SK-N-MC (cell line): ENCODE results near the gene SLC46A1.

Source experiments
- EZH2 ChIP-seq: fragments of 200-600 bp; sonication (generic); IDR thresholded peaks from one replicate; pipeline ENCODE4 v1.6.1; 2017; ENCODE audit warnings: antibody characterized with exemption
- POLR2AphosphoS5 ChIP-seq: IDR thresholded peaks from 2 replicates; pipeline ENCODE4 v1.6.1; 2012; ENCODE audit warnings: mild to moderate bottlenecking, low read depth, low read length, borderline replicate concordance

DNA sequence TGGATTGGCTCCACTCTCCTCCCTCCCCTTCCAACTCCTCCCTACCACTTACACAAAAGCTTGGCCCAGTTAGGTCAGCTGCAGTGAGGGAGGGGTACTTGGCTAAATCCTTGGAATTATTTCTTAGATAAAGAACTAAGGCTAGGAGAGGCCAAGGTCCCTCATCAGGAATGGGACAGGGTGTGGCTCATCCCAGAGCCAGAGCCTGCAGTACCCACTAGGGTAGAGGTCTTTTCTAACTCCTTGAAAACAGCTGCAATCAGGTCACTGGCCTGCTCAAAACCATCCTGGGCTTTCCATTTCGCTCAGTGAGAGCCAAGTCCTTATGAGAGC, 1.9 kb upstream of the SLC46A1 start:
- TF ChIP-seq POLR2AphosphoS5 (no peak), EZH2 (no peak)
